DOHH2 (cell line): ENCODE measurements around the gene CD274.

Source experiments
- EZH2phosphoT487 ChIP-seq: fragments of 200-600 bp; sonication (generic); IDR thresholded peaks from 2 replicates; pipeline ENCODE4 v1.6.1; 2017; ENCODE audit warnings: borderline replicate concordance, mild to moderate bottlenecking, antibody characterized with exemption, low read length, moderate library complexity, mixed read lengths
- TF ChIP-seq, protein P1 (sequence below): fragments of 200-600 bp; sonication (generic); IDR thresholded peaks from one replicate; pipeline ENCODE4 v1.5.1; 2014; ENCODE audit warnings: antibody characterized with exemption, mild to moderate bottlenecking, low read depth, low read length; ENCODE audit not compliant: poor library complexity, severe bottlenecking

GRCh38 chr9:5510989-5511388 lies 60.6 kb downstream of the CD274 start:
- TF ChIP-seq, protein P1, sequence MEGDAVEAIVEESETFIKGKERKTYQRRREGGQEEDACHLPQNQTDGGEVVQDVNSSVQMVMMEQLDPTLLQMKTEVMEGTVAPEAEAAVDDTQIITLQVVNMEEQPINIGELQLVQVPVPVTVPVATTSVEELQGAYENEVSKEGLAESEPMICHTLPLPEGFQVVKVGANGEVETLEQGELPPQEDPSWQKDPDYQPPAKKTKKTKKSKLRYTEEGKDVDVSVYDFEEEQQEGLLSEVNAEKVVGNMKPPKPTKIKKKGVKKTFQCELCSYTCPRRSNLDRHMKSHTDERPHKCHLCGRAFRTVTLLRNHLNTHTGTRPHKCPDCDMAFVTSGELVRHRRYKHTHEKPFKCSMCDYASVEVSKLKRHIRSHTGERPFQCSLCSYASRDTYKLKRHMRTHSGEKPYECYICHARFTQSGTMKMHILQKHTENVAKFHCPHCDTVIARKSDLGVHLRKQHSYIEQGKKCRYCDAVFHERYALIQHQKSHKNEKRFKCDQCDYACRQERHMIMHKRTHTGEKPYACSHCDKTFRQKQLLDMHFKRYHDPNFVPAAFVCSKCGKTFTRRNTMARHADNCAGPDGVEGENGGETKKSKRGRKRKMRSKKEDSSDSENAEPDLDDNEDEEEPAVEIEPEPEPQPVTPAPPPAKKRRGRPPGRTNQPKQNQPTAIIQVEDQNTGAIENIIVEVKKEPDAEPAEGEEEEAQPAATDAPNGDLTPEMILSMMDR, result no peak
- no peak for TF ChIP-seq EZH2phosphoT487
